CD4-positive, CD25-positive, alpha-beta regulatory T cell (primary cell): ENCODE measurements around the gene CNOT6. TPM values are rescaled to one million over a fixed set of nuclear protein-coding genes. Genes with fewer than 3 reads are reported as not detected.

Experiments used
- ATAC-seq, 2 donors: fragments of 150-1000 bp; cut with Tn5 transposase; one replicate each; pipeline ENCODE4 v1.10.0; 2021; ENCODE audit warnings: low read depth in 2 of 2, moderate number of reproducible peaks in 2 of 2, moderate library complexity in 1 of 2
- DNase-seq, 3 donors: peaks; one replicate each; pipeline versions ENCODE4 v3.0.0 to v3.0.0-alpha.2; 2012 to 2022; ENCODE audit warnings: mixed read lengths in 1 of 3
- H3K27ac ChIP-seq: one replicate; pipeline ENCODE4 v1.7.0; 2013; ENCODE audit warnings: mild to moderate bottlenecking, low read length; ENCODE audit not compliant: insufficient read depth, poor library complexity, severe bottlenecking
- H3K27me3 ChIP-seq: one replicate; pipeline ENCODE4 v1.7.0; 2013; ENCODE audit warnings: low read length; ENCODE audit not compliant: control insufficient read depth, insufficient read depth
- H3K36me3 ChIP-seq: one replicate; pipeline ENCODE4 v1.7.0; 2013; ENCODE audit warnings: mild to moderate bottlenecking, low read length, moderate library complexity; ENCODE audit not compliant: control insufficient read depth, insufficient read depth
- H3K4me1 ChIP-seq: 2 replicates; pipeline ENCODE4 v1.7.0; 2013; ENCODE audit warnings: mild to moderate bottlenecking, low read length; ENCODE audit not compliant: insufficient read depth, control insufficient read depth, poor library complexity, severe bottlenecking
- H3K4me3 ChIP-seq: one replicate; pipeline ENCODE4 v1.7.0; 2013; ENCODE audit warnings: low read depth, mild to moderate bottlenecking, low read length, moderate library complexity
- H3K9me3 ChIP-seq, 2 experiments: 1 replicate in 1 of 2; 2 replicates in 1 of 2; pipeline ENCODE4 v1.7.0; 2013; ENCODE audit warnings: low read length in 2 of 2, mild to moderate bottlenecking in 1 of 2, moderate library complexity in 1 of 2; ENCODE audit not compliant: control insufficient read depth in 2 of 2
- H3K27ac Mint-ChIP-seq, 3 donors: one replicate each; pipeline ENCODE4 v1.8.0; 2020 to 2022; ENCODE audit warnings: mild to moderate bottlenecking in 3 of 3, mixed read lengths in 3 of 3, moderate library complexity in 2 of 3
- H3K27me3 Mint-ChIP-seq: one replicate; pipeline ENCODE4 v1.8.0; 2022; ENCODE audit warnings: mild to moderate bottlenecking, mixed read lengths
- H3K36me3 Mint-ChIP-seq: one replicate; pipeline ENCODE4 v1.8.0; 2020; ENCODE audit warnings: mixed read lengths
- H3K4me1 Mint-ChIP-seq, 4 donors: one replicate each; pipeline ENCODE4 v1.8.0; 2020 to 2022; ENCODE audit warnings: mixed read lengths in 4 of 4, mild to moderate bottlenecking in 1 of 4
- H3K4me3 Mint-ChIP-seq, 4 donors: one replicate each; pipeline ENCODE4 v1.8.0; 2020 to 2022; ENCODE audit warnings: mild to moderate bottlenecking in 4 of 4, mixed read lengths in 4 of 4, moderate library complexity in 3 of 4
- H3K9me3 Mint-ChIP-seq, 7 donors: one replicate each; pipeline ENCODE4 v1.8.0; 2020 to 2022; ENCODE audit warnings: mixed read lengths in 7 of 7, mild to moderate bottlenecking in 3 of 7, moderate library complexity in 2 of 7
- polyA plus RNA-seq, 4 donors: library from polyadenylated mRNA; unstranded; fragments of 300-500 nt; fragmentation: Illumina TruSeq; gene quantifications; one replicate each; pipeline ENCODE4 v1.2.3, GENCODE V29; 2021
- total RNA-seq: library from RNA; stranded (reverse); gene quantifications from one replicate; pipeline ENCODE4 v1.2.3, GENCODE V29; 2022

CNOT6 gene
- total and polyA plus RNA-seq, 5 donors from 2014 or later: 7.6 to 22.8 (median 9.0) TPM

- DNase-seq: no peak
- Histone ChIP-seq H3K4me3 (no peak overlapping the region), H3K27me3 (no peaks in the 10 kb centered on the region), H3K4me1 (peaks cover 9% of the 10 kb centered on the region), H3K9me3 (no peaks in the 10 kb centered on the region), H3K27ac (no peak overlapping the region), H3K36me3 (no peaks in the 10 kb centered on the region)
- H3K27ac Mint-ChIP-seq: no peak overlapping the region
- no peaks in the 10 kb centered on the region for H3K9me3 Mint-ChIP-seq
- no peak overlapping the region for H3K4me3 Mint-ChIP-seq
- H3K27me3 Mint-ChIP-seq: no peaks in the 10 kb centered on the region
- peaks cover 0 to 24% (median 0%) of the 10 kb centered on the region in 4 donors for H3K4me1 Mint-ChIP-seq
- no peak for ATAC-seq
- no peaks in the 10 kb centered on the region for H3K36me3 Mint-ChIP-seq
Observed at GRCh38 chr5:180625791-180626660, 131.8 kb downstream of the CNOT6 start.

GRCh38 chr5:180626661-180627385 is 132.6 kb downstream of the CNOT6 start:
- no peaks in the 10 kb centered on the region for H3K27me3 Mint-ChIP-seq
- no peaks in the 10 kb centered on the region for H3K36me3 Mint-ChIP-seq
- ATAC-seq (no peak), DNase-seq (no peak)
- no peaks in the 10 kb centered on the region for H3K36me3 ChIP-seq
- H3K27ac ChIP-seq: no peak overlapping the region
- no peak overlapping the region for H3K27ac Mint-ChIP-seq
- H3K9me3 Mint-ChIP-seq: no peaks in the 10 kb centered on the region
- H3K4me3 Mint-ChIP-seq: no peak overlapping the region
- H3K4me1 ChIP-seq: peaks cover 9% of the 10 kb centered on the region
- no peaks in the 10 kb centered on the region for H3K9me3 ChIP-seq
- no peak overlapping the region for H3K4me3 ChIP-seq
- H3K4me1 Mint-ChIP-seq: peaks cover 0 to 24% (median 0%) of the 10 kb centered on the region in 4 donors
- H3K27me3 ChIP-seq: no peaks in the 10 kb centered on the region

GRCh38 chr5:180627386-180628120 is 133.4 kb downstream of the CNOT6 start:
- H3K36me3 Mint-ChIP-seq: no peaks in the 10 kb centered on the region
- DNase-seq (no peak), ATAC-seq (no peak)
- Histone ChIP-seq H3K9me3 (no peaks in the 10 kb centered on the region), H3K4me1 (peaks cover 9% of the 10 kb centered on the region), H3K27ac (no peak overlapping the region), H3K4me3 (no peak overlapping the region), H3K27me3 (no peaks in the 10 kb centered on the region), H3K36me3 (no peaks in the 10 kb centered on the region)
- no peaks in the 10 kb centered on the region for H3K27me3 Mint-ChIP-seq
- no peak overlapping the region for H3K27ac Mint-ChIP-seq
- no peaks in the 10 kb centered on the region for H3K9me3 Mint-ChIP-seq
- no peak overlapping the region for H3K4me3 Mint-ChIP-seq
- peaks cover 0 to 19% (median 0%) of the 10 kb centered on the region in 4 donors for H3K4me1 Mint-ChIP-seq

Other genes starting within 250 kb of the CNOT6 start
- 28.1 TPM for gene MAPK9, start 202.3 kb upstream of the CNOT6 start, total RNA-seq
- 10 to 100 TPM; 18.5 to 35.4 (median 22.7) TPM for gene MAPK9, start 202.3 kb upstream of the CNOT6 start, polyA plus RNA-seq
- not detected for gene GFPT2, start 141.0 kb upstream of the CNOT6 start, total RNA-seq
- gene GFPT2, start 141.0 kb upstream of the CNOT6 start, polyA plus RNA-seq: under 1 TPM in 1 of 4 donors, not detected in 3; 0.16 TPM
- not detected for gene SCGB3A1, start 97.1 kb downstream of the CNOT6 start, total RNA-seq
- gene SCGB3A1, start 97.1 kb downstream of the CNOT6 start, polyA plus RNA-seq: under 1 TPM in 1 of 4 donors, not detected in 3; 0.49 TPM
- 2.4 TPM for gene FLT4, start 155.2 kb downstream of the CNOT6 start, total RNA-seq
- 1 to 10 TPM; 1.2 to 4.0 (median 2.3) TPM for gene FLT4, start 155.2 kb downstream of the CNOT6 start, polyA plus RNA-seq
- not detected for gene OR2Y1, start 245.7 kb downstream of the CNOT6 start, total RNA-seq
- gene OR2Y1, start 245.7 kb downstream of the CNOT6 start, polyA plus RNA-seq: not detected